WTC11 (cell line): ENCODE measurements around the gene ASB13. TPM values are rescaled to one million over a fixed set of nuclear protein-coding genes. Genes with fewer than 3 reads are reported as not detected.

ENCODE experiments used
- ATAC-seq: fragments of 200-7000 bp; cut with Tn5 transposase; 2 replicates; pipeline ENCODE4 v1.10.0; 2021; ENCODE audit warnings: mild to moderate bottlenecking, moderate library complexity
- CTCF ChIA-PET: fragments of 300-600 bp; sonication (Branson Sonifier 250); formaldehyde crosslinking; loops from one replicate; lab custom pipeline; 2021; ENCODE audit warnings: antibody characterized with exemption; lab: Charles Lee
- POLR2A ChIA-PET: fragments of 350-600 bp; sonication (Branson Sonifier 250); formaldehyde crosslinking; loops from one replicate; lab custom pipeline; 2021; ENCODE audit warnings: antibody characterized with exemption; lab: Charles Lee
- DNase-seq: peaks from one replicate; pipeline ENCODE4 v3.0.0; 2021; ENCODE audit warnings: low spot score
- H3K27ac Mint-ChIP-seq: 2 replicates; pipeline ENCODE4 v1.8.0; 2021; ENCODE audit warnings: mixed read lengths
- H3K27me3 Mint-ChIP-seq: 2 replicates; pipeline ENCODE4 v1.8.0; 2021; ENCODE audit warnings: low read depth, mild to moderate bottlenecking, moderate library complexity, mixed read lengths
- H3K36me3 Mint-ChIP-seq: 2 replicates; pipeline ENCODE4 v1.8.0; 2021; ENCODE audit warnings: mixed read lengths
- H3K4me1 Mint-ChIP-seq: 2 replicates; pipeline ENCODE4 v1.8.0; 2022; ENCODE audit warnings: mixed read lengths
- H3K4me3 Mint-ChIP-seq: 2 replicates; pipeline ENCODE4 v1.8.0; 2021; ENCODE audit warnings: mild to moderate bottlenecking, moderate library complexity, mixed read lengths
- H3K9me3 Mint-ChIP-seq: 2 replicates; pipeline ENCODE4 v1.8.0; 2021; ENCODE audit warnings: mixed read lengths
- GABPB1 ChIP-seq: sonication (generic); formaldehyde crosslinking; IDR thresholded peaks from 2 replicates; pipeline ENCODE4 v1.8.1; 2023; ENCODE audit warnings: mild to moderate bottlenecking, missing genetic modification reagents
- IRF1 ChIP-seq: sonication (generic); formaldehyde crosslinking; IDR thresholded peaks from 2 replicates; pipeline ENCODE4 v1.8.0; 2023; ENCODE audit warnings: missing genetic modification reagents
- JUN ChIP-seq: sonication (generic); formaldehyde crosslinking; IDR thresholded peaks from 2 replicates; pipeline ENCODE4 v1.8.0; 2023; ENCODE audit warnings: mild to moderate bottlenecking, missing genetic modification reagents
- MAX ChIP-seq: sonication (generic); formaldehyde crosslinking; IDR thresholded peaks from 2 replicates; pipeline ENCODE4 v1.8.0; 2022; ENCODE audit warnings: mild to moderate bottlenecking, missing genetic modification reagents
- PRDM15 ChIP-seq: sonication (generic); formaldehyde crosslinking; IDR thresholded peaks from 2 replicates; pipeline ENCODE4 v1.8.0; 2022; ENCODE audit warnings: missing genetic modification reagents
- RELA ChIP-seq: sonication (generic); formaldehyde crosslinking; IDR thresholded peaks from 2 replicates; pipeline ENCODE4 v1.8.1; 2022; ENCODE audit warnings: missing genetic modification reagents, mild to moderate bottlenecking, borderline replicate concordance
- RORB ChIP-seq: fragments of 250-450 bp; sonication (Bioruptor Pico); IDR thresholded peaks from 2 replicates; pipeline ENCODE4 v1.9.0; 2021; ENCODE audit warnings: mild to moderate bottlenecking
- STAT6 ChIP-seq: sonication (generic); formaldehyde crosslinking; conservative IDR thresholded peaks from 2 replicates; pipeline ENCODE4 v1.8.1; 2023; ENCODE audit warnings: mild to moderate bottlenecking, low read depth, missing genetic modification reagents, moderate library complexity
- TCF7 ChIP-seq: sonication (generic); formaldehyde crosslinking; IDR thresholded peaks from 2 replicates; pipeline ENCODE4 v1.8.0; 2022; ENCODE audit warnings: mild to moderate bottlenecking, low read depth, missing genetic modification reagents, moderate library complexity
- USF2 ChIP-seq: sonication (generic); formaldehyde crosslinking; IDR thresholded peaks from 2 replicates; pipeline ENCODE4 v1.8.1; 2023; ENCODE audit warnings: mild to moderate bottlenecking, missing genetic modification reagents, moderate library complexity
- ZNF219 ChIP-seq: sonication (generic); formaldehyde crosslinking; IDR thresholded peaks from 2 replicates; pipeline ENCODE4 v1.8.0; 2023; ENCODE audit warnings: missing genetic modification reagents, mild to moderate bottlenecking, borderline replicate concordance
- ZNF317 ChIP-seq: sonication (generic); formaldehyde crosslinking; IDR thresholded peaks from 2 replicates; pipeline ENCODE4 v1.8.1; 2023; ENCODE audit warnings: low read depth, mild to moderate bottlenecking, moderate library complexity, missing genetic modification reagents, borderline replicate concordance
- total RNA-seq: library from RNA; stranded (reverse); gene quantifications from 3 replicates; pipeline ENCODE4 v1.2.3, GENCODE V29; 2021

The ASB13 gene
- total RNA-seq, 1 experiment from 2014 or later, result 23.4 TPM

GRCh38 chr10:5668429-5668828 is 2.0 kb upstream of the ASB13 start (continued):
- TF ChIP-seq STAT6 (CRISPR knock-in tag), result no peak

GRCh38 chr10:5666841-5667630 is 641 bp upstream of the ASB13 start:
- TF ChIP-seq ZNF317 (CRISPR knock-in tag) (no peak), GABPB1 (no peak; the same call in 1 of the 2 replicates), PRDM15 (CRISPR knock-in tag) (0 out of 2 replicates have a peak, but pooled peaks have one; percentile 19), TCF7 (CRISPR knock-in tag) (no peak), MAX (0 out of 2 replicates have a peak, but pooled peaks have one; percentile 42)
- Mint-ChIP-seq H3K36me3 (no peaks in the 10 kb centered on the region), H3K9me3 (no peaks in the 10 kb centered on the region), H3K4me1 (peaks cover 36% of the 10 kb centered on the region), H3K4me3 (peak overlapping the region; percentile 92), H3K27me3 (peaks cover 19% of the 10 kb centered on the region), H3K27ac (no peak overlapping the region; the same call in 1 of the 2 replicates)
- DNase-seq, result no peak
- POLR2A ChIA-PET, result no interaction called here
- no peak for ATAC-seq
- CTCF ChIA-PET, result no interaction called here

GRCh38 chr10:5665373-5666007 is 905 bp downstream of the ASB13 start:
- DNase-seq, result no peak
- no peak for TF ChIP-seq USF2 (CRISPR knock-in tag)
- TF ChIP-seq RORB (CRISPR knock-in tag), result no peak
- TF ChIP-seq ZNF219 (CRISPR knock-in tag), result no peak
- no peak for TF ChIP-seq JUN (CRISPR knock-in tag)
- no peak for TF ChIP-seq IRF1 (CRISPR knock-in tag)
- TF ChIP-seq RELA, result no peak
- TF ChIP-seq, all 79 proteins: peak for 0
- no peak for ATAC-seq
- H3K27ac Mint-ChIP-seq, result no peak overlapping the region
- no peaks in the 10 kb centered on the region for H3K36me3 Mint-ChIP-seq
- peaks cover 8% of the 10 kb centered on the region for H3K27me3 Mint-ChIP-seq
- H3K4me3 Mint-ChIP-seq, result peak overlapping the region; percentile 78
- CTCF ChIA-PET, result no interaction called here
- H3K4me1 Mint-ChIP-seq, result peaks cover 38% of the 10 kb centered on the region
- POLR2A ChIA-PET, result no interaction called here
- H3K9me3 Mint-ChIP-seq, result no peaks in the 10 kb centered on the region
